Adrenal gland (tissue), 12 donors: ENCODE measurements around the gene COL5A1. TPM values are rescaled to one million over a fixed set of nuclear protein-coding genes. Genes with fewer than 3 reads are reported as not detected.

ENCODE experiments used
- DNase-seq, 7 donors: peaks; one replicate each; pipeline ENCODE4 v3.0.0-alpha.2; 2019 to 2020
- H3K27ac ChIP-seq, 5 donors: fragments of 200-600 bp; sonication (generic) in 4 of 5; 1 replicate in 3 of 5; 2 replicates in 2 of 5; pipeline versions ENCODE4 v1.5.1 to v1.8.0; 2016 to 2020; ENCODE audit warnings: mild to moderate bottlenecking in 1 of 5
- H3K27me3 ChIP-seq: fragments of 200-600 bp; 2 replicates; pipeline ENCODE4 v1.8.0; 2021
- H3K36me3 ChIP-seq, 2 donors: fragments of 200-600 bp; replicated peaks in 1 of 2; 1 replicate in 1 of 2; 2 replicates in 1 of 2; pipeline versions ENCODE4 v1.5.1 to v1.8.0; 2018 to 2022
- H3K4me1 ChIP-seq, 2 donors: fragments of 200-600 bp; replicated peaks in 1 of 2; 1 replicate in 1 of 2; 2 replicates in 1 of 2; pipeline versions ENCODE4 v1.5.1 to v1.8.0; 2018 to 2021
- H3K4me3 ChIP-seq, 4 donors: fragments of 200-600 bp; sonication (generic) in 3 of 4; one replicate each; pipeline ENCODE4 v1.5.1; 2016 to 2018
- H3K9me3 ChIP-seq, 3 donors: fragments of 200-600 bp; sonication (generic) in 1 of 3; replicated peaks in 1 of 3; 1 replicate in 2 of 3; 2 replicates in 1 of 3; pipeline versions ENCODE4 v1.5.1 to v1.8.0; 2016 to 2021
- CTCF ChIP-seq, 6 experiments: fragments of 450-650 bp in 4 of 6; fragments of 200-600 bp in 2 of 6; sonication (generic) in 1 of 6; IDR thresholded peaks; 1 replicate in 5 of 6; 2 replicates in 1 of 6; pipeline versions ENCODE4 v1.5.1 to v1.8.0; 2016 to 2021; ENCODE audit warnings: antibody characterized with exemption in 6 of 6, mild to moderate bottlenecking in 2 of 6, moderate library complexity in 1 of 6
- POLR2A ChIP-seq, 2 donors: fragments of 450-650 bp; IDR thresholded peaks; one replicate each; pipeline ENCODE4 v1.6.1; 2017; ENCODE audit warnings: antibody characterized with exemption in 2 of 2, mild to moderate bottlenecking in 2 of 2, moderate library complexity in 1 of 2
- WGBS, 4 donors: extraction: QIAGEN DNeasy Blood & Tissue Kit in 2 of 4; methylation state at CpG; one replicate each; pipeline versions ENCODE4 v1.1.5 to v1.1.7; 2013 to 2017; 5-methylcytosine and 5-hydroxymethylcytosine counted together
- intact Hi-C, 2 donors: fragments of 100-400 bp; cut with DNase I; formaldehyde crosslinking; loops; one replicate each; pipeline versions ENCODE4 v1.14.1 to v1.15.0; 2022 to 2023
- polyA plus RNA-seq, 3 donors: library from polyadenylated mRNA; stranded (reverse); fragments of 200-250 nt in 2 of 3; fragments of 350-450 nt in 1 of 3; fragmentation: Illumina TruSeq in 1 of 3; extraction: RNeasy Lipid Tissue Mini Kit (QIAGEN cat#74804) in 1 of 3; gene quantifications; one replicate each; pipeline ENCODE4 v1.2.3, GENCODE V29; 2013 to 2014
- total RNA-seq, 9 donors: library from RNA; depleted of rRNA in 4 of 9; stranded (reverse); fragments of >200 nt in 4 of 9; fragments of 120-200 nt in 1 of 9; fragmentation: NEBNext Ultra II Directional in 1 of 9; extraction: Animal tissue kit (Norgen Biotek cat#: 25700) in 1 of 9; gene quantifications; one replicate each; pipeline versions ENCODE4 v1.1.0 to v1.2.4, GENCODE V29; 2013 to 2023
- donor health status: healthy with polysubstance abuse.
- donor health status: Bipolar disorder and iron deficiency.
- donor health status: DM: yes; HTN: yes; CAD: no.
- donor health status: DM: no; HTN: no; CAD: no.
- donor health status: DM: no; HTN: no; CAD: no.
- donor health status: DM: yes; HTN: yes; CAD: no.

COL5A1 gene
- total and polyA plus RNA-seq, 12 donors: 3.5 to 45.5 (median 29.3) TPM

- Histone ChIP-seq H3K4me1 (no peaks in the 10 kb centered on the region), H3K27me3 (no peaks in the 10 kb centered on the region), H3K9me3 (no peaks in the 10 kb centered on the region), H3K27ac (no peak overlapping the region), H3K36me3 (no peaks in the 10 kb centered on the region), H3K4me3 (no peak overlapping the region)
- WGBS, 4 donors: 90 to 91% (median 90%) methylated on average over 4 to 10 of the region's 10 CpGs; no CpG with 5 or more reads in 1 of the 4 donors
- intact Hi-C loops: no loop called here
- DNase-seq: peak in 1 of 7 donors; percentile 5
- TF ChIP-seq CTCF (IDR thresholded peaks at IDR 0.05) (no peak), POLR2A (IDR thresholded peaks at IDR 0.05) (no peak)
Observed at GRCh38 chr9:134848504-134848903, 206.9 kb downstream of the COL5A1 start.

- Histone ChIP-seq H3K36me3 (no peaks in the 10 kb centered on the region), H3K9me3 (no peaks in the 10 kb centered on the region), H3K27me3 (no peaks in the 10 kb centered on the region), H3K27ac (no peak overlapping the region), H3K4me1 (no peaks in the 10 kb centered on the region), H3K4me3 (no peak overlapping the region)
- no peak for DNase-seq
- 81 to 96% (median 92%) methylated on average over 5 to 9 of the region's 9 CpGs for WGBS, 4 donors
- intact Hi-C loops: no loop called here
- no peak for TF ChIP-seq CTCF (IDR thresholded peaks at IDR 0.05)
- no peak for TF ChIP-seq POLR2A (IDR thresholded peaks at IDR 0.05)
Observed at GRCh38 chr9:134850611-134851010, 209.0 kb downstream of the COL5A1 start.

- H3K36me3 ChIP-seq: no peaks in the 10 kb centered on the region
- H3K4me1 ChIP-seq: no peaks in the 10 kb centered on the region
- WGBS, 4 donors: 80 to 89% (median 81%) methylated on average over 6 to 12 of the region's 12 CpGs
- no peaks in the 10 kb centered on the region for H3K9me3 ChIP-seq
- no peaks in the 10 kb centered on the region for H3K27me3 ChIP-seq
- TF ChIP-seq CTCF (IDR thresholded peaks at IDR 0.05) (no peak), POLR2A (IDR thresholded peaks at IDR 0.05) (no peak)
- intact Hi-C loops: no loop called here
- H3K27ac ChIP-seq: no peak overlapping the region
- no peak overlapping the region for H3K4me3 ChIP-seq
- DNase-seq: peak in 1 of 7 donors; percentile 9
Observed at GRCh38 chr9:134851020-134851419, 209.4 kb downstream of the COL5A1 start.

- TF ChIP-seq POLR2A (IDR thresholded peaks at IDR 0.05): no peak
- WGBS, 4 donors: 58 to 83% (median 75%) methylated on average over 4 to 6 of the region's 6 CpGs
- DNase-seq: peak in 3 of 7 donors; percentile 4 to 10 (median 6)
Observed at GRCh38 chr9:134852906-134853654, 211.5 kb downstream of the COL5A1 start.

GRCh38 chr9:134853893-134854292 is 212.3 kb downstream of the COL5A1 start:
- Histone ChIP-seq H3K27me3 (no peaks in the 10 kb centered on the region), H3K9me3 (no peaks in the 10 kb centered on the region), H3K27ac (no peak overlapping the region), H3K36me3 (no peaks in the 10 kb centered on the region), H3K4me1 (peaks cover 6 to 10% of the 10 kb centered on the region in 2 donors), H3K4me3 (no peak overlapping the region)
- no peak for TF ChIP-seq CTCF (IDR thresholded peaks at IDR 0.05)
- no peak for TF ChIP-seq POLR2A (IDR thresholded peaks at IDR 0.05)
- 83 to 97% (median 87%) methylated on average over 5 to 6 of the region's 6 CpGs for WGBS, 4 donors
- peak in 3 of 7 donors; percentile 5 to 7 (median 6) for DNase-seq
- intact Hi-C loops: no loop called here

More at GRCh38 chr9:134852906-134853654, 211.5 kb downstream of the COL5A1 start:
- H3K9me3 ChIP-seq: no peaks in the 10 kb centered on the region
- no peaks in the 10 kb centered on the region for H3K27me3 ChIP-seq
- no peak overlapping the region for H3K27ac ChIP-seq
- peaks cover 0 to 2% of the 10 kb centered on the region in 2 donors for H3K4me1 ChIP-seq
- no peaks in the 10 kb centered on the region for H3K36me3 ChIP-seq
- intact Hi-C loops: no loop called here
- H3K4me3 ChIP-seq: no peak overlapping the region
